Thyroid gland (tissue), 4 donors: Measurements from ENCODE around the gene ECSIT. TPM values are rescaled to one million over a fixed set of nuclear protein-coding genes. Genes with fewer than 3 reads are reported as not detected.
A peak's percentile ranks its signal among the peaks of the same experiment; 100 is the strongest.

Source experiments
- DNase-seq, 2 donors: peaks; one replicate each; pipeline ENCODE4 v3.0.0-alpha.2; 2019
- H3K27ac ChIP-seq, 3 donors: fragments of 200-600 bp; sonication (generic); 1 replicate in 2 of 3; 2 replicates in 1 of 3; pipeline ENCODE4 v1.5.1; 2016 to 2019; ENCODE audit warnings: mild to moderate bottlenecking in 1 of 3, moderate library complexity in 1 of 3
- H3K27me3 ChIP-seq: fragments of 200-600 bp; sonication (generic); one replicate; pipeline ENCODE4 v1.5.1; 2019
- H3K36me3 ChIP-seq, 2 donors: fragments of 200-600 bp; sonication (generic); one replicate each; pipeline ENCODE4 v1.5.1; 2016 to 2019
- H3K4me1 ChIP-seq, 2 donors: fragments of 200-600 bp; sonication (generic); one replicate each; pipeline ENCODE4 v1.5.1; 2017 to 2019
- H3K4me3 ChIP-seq, 3 donors: fragments of 200-600 bp; sonication (generic); replicated peaks in 1 of 3; 1 replicate in 2 of 3; 2 replicates in 1 of 3; pipeline ENCODE4 v1.5.1; 2016; ENCODE audit warnings: mild to moderate bottlenecking in 1 of 3
- H3K9me3 ChIP-seq: fragments of 200-600 bp; sonication (generic); one replicate; pipeline ENCODE4 v1.5.1; 2017
- POLR2A ChIP-seq, 2 donors: fragments of 450-650 bp; IDR thresholded peaks; one replicate each; pipeline ENCODE4 v1.6.1; 2017; ENCODE audit warnings: antibody characterized with exemption in 2 of 2, mild to moderate bottlenecking in 2 of 2, moderate library complexity in 1 of 2
- WGBS, 2 donors: methylation state at CpG; one replicate each; pipeline ENCODE4 v1.1.5; 2017; 5-methylcytosine and 5-hydroxymethylcytosine counted together
- intact Hi-C: fragments of 100-400 bp; cut with DNase I; formaldehyde crosslinking; loops from one replicate; pipeline ENCODE4 v1.15.1; 2023
- total RNA-seq, 4 donors: library from RNA; depleted of rRNA; stranded (reverse); fragments of >200 nt; gene quantifications; one replicate each; pipeline ENCODE4 v1.2.3, GENCODE V29; 2016
- TF ChIP-seq, protein P1 (sequence below), 6 experiments: fragments of 200-600 bp in 3 of 6; fragments of 450-650 bp in 3 of 6; sonication (generic) in 3 of 6; IDR thresholded peaks; one replicate each; pipeline ENCODE4 v1.5.1; 2016 to 2019; ENCODE audit warnings: antibody characterized with exemption in 6 of 6, mild to moderate bottlenecking in 2 of 6, inconsistent platforms in 1 of 6, moderate library complexity in 1 of 6

The ECSIT gene
- total RNA-seq, 4 donors from 2014 or later: 36.5 to 77.5 (median 68.9) TPM

DNA sequence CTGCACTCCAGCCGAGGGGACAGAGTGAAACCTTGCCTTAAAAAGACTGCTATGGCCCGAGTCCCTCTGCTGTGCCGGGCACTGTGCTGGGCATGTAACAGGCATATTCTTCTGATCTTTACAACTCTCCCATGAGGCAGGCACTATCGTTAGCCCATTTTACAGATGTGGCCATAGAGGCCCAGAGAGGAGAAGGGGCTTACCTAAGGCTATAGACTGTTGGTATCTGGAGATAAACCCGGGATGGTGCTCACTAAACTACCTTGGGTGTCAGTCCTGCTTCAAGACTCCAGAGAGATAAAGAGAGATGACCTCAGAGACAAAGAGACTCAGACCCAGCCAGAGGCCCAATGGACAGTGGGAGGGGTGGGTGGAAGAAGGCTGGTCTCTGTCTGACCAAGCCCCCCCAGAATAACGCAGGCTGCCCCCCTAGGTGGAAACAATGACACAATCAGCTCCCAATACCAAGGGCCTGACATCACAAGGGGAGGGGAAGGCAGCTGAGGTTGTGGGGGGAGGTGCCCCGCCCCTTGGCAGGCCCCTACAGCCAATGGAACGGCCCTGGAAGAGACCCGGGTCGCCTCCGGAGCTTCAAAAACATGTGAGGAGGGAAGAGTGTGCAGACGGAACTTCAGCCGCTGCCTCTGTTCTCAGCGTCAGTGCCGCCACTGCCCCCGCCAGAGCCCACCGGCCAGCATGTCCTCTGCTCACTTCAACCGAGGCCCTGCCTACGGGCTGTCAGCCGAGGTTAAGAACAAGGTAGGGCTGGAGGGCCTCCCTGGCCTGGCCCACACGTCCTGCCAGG, 9.5 kb upstream of the ECSIT start, which contains the start of gene CNN1:
CNN1 (plus strand) TSS at position 620 of the 805 bp plus-strand sequence; CDS start at position 697, 77 bp downstream.
- Histone ChIP-seq H3K4me3 (no peak within 1 kb of the TSS), H3K27me3 (no peaks in the 10 kb centered on the region), H3K36me3 (no peaks in the 10 kb centered on the region), H3K27ac (peak within 1 kb of the TSS in 1 of 3 donors; percentile 6), H3K4me1 (peaks cover 5 to 7% of the 10 kb centered on the region in 2 donors), H3K9me3 (no peaks in the 10 kb centered on the region)
- WGBS, 2 donors: 30 to 34% methylated on average over 11 to 17 of the region's 21 CpGs
- no peak for TF ChIP-seq POLR2A (IDR thresholded peaks at IDR 0.05)
- TF ChIP-seq, protein P1, sequence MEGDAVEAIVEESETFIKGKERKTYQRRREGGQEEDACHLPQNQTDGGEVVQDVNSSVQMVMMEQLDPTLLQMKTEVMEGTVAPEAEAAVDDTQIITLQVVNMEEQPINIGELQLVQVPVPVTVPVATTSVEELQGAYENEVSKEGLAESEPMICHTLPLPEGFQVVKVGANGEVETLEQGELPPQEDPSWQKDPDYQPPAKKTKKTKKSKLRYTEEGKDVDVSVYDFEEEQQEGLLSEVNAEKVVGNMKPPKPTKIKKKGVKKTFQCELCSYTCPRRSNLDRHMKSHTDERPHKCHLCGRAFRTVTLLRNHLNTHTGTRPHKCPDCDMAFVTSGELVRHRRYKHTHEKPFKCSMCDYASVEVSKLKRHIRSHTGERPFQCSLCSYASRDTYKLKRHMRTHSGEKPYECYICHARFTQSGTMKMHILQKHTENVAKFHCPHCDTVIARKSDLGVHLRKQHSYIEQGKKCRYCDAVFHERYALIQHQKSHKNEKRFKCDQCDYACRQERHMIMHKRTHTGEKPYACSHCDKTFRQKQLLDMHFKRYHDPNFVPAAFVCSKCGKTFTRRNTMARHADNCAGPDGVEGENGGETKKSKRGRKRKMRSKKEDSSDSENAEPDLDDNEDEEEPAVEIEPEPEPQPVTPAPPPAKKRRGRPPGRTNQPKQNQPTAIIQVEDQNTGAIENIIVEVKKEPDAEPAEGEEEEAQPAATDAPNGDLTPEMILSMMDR (IDR thresholded peaks at IDR 0.05): no peak
- intact Hi-C loops: no loop called here
- peak in 1 of 2 donors; percentile 11 for DNase-seq

DNA sequence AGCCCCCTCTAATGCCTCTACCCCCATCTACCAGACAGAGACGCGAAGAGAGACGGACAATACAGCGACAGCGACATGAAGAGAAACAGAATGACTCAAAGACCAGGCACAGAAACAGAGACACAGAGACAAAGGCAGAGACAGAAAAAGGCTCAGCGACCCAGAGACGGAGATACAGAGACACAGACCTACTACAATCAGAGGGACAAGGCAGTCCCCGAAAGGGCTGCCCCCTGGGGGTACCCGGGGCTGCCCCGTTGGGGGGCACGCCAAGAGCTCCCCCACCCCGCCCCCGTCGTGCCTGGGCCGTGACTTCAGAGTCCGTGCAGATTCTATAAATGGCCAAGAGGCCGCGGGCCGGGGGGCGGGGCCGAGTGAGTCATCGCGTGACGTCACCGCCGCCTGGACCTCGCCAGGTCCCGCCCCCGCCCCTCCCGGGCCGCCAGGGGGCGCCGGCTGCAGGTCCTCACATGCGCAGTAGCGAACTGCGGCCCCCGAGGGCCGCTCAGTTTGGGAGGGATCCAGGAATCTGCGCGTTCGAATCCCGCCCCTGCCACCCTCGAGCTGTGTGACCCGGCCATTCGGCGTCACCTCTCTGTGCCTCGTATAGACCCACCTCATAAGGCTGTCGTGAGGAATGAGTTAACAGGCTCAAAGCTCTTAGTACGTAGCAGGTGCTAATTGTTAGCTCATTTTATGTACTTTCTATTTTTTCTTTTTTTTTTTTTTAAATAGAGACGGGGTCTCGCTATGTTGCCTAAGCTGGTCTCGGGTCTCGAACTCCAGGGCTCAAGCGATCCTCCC, 7.1 kb upstream of the ECSIT start:
- no peaks in the 10 kb centered on the region for H3K36me3 ChIP-seq
- TF ChIP-seq, protein P1 (IDR thresholded peaks at IDR 0.05): peak; percentile 52 to 89 (median 76)
- peak in 1 of 2 donors; percentile 66 for TF ChIP-seq POLR2A (IDR thresholded peaks at IDR 0.05)
- H3K27ac ChIP-seq: peak overlapping the region; percentile 5 to 80 (median 56)
- intact Hi-C loops: no loop called here
- H3K27me3 ChIP-seq: no peaks in the 10 kb centered on the region
- 16 to 20% methylated on average over 32 to 40 of the region's 54 CpGs for WGBS, 2 donors
- H3K9me3 ChIP-seq: no peaks in the 10 kb centered on the region
- H3K4me1 ChIP-seq: peaks cover 5 to 7% of the 10 kb centered on the region in 2 donors
- peak; percentile 86 to 88 for DNase-seq
- peak overlapping the region in 1 of 3 donors; percentile 20 for H3K4me3 ChIP-seq

DNA sequence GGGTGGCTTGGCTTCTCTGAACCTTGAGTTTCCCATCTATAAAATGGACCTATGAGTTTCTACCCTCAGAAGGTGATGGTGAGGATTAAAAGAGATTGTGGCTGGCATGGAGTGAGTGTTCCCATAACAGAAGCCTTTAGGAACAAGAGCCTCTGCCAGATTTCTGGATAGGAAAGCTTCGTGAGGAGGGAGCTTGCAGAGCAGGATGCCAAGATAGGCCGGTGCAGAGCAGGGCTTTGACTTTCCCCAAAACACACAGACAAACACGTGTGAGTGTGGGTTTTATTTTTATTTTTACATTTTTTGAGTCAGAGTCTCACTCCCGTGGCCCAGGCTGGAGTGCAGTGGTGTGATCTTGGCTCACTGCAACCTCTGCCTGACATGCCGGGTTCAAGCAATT, 6.0 kb upstream of the ECSIT start:
- peak overlapping the region in 1 of 3 donors; percentile 80 for H3K27ac ChIP-seq
- no peaks in the 10 kb centered on the region for H3K9me3 ChIP-seq
- H3K27me3 ChIP-seq: no peaks in the 10 kb centered on the region
- peaks cover 4 to 7% of the 10 kb centered on the region in 2 donors for H3K4me1 ChIP-seq
- TF ChIP-seq POLR2A (IDR thresholded peaks at IDR 0.05): no peak
- TF ChIP-seq, protein P1 (IDR thresholded peaks at IDR 0.05): no peak
- H3K4me3 ChIP-seq: no peak overlapping the region
- intact Hi-C loops: no loop called here
- H3K36me3 ChIP-seq: no peaks in the 10 kb centered on the region
- DNase-seq: no peak
- WGBS, 2 donors: 71 to 73% methylated on average over 5 of the region's 5 CpGs

- Histone ChIP-seq H3K9me3 (no peaks in the 10 kb centered on the region), H3K27ac (no peak overlapping the region), H3K27me3 (no peaks in the 10 kb centered on the region), H3K36me3 (no peaks in the 10 kb centered on the region), H3K4me1 (peaks cover 1 to 7% of the 10 kb centered on the region in 2 donors), H3K4me3 (no peak overlapping the region)
- no peak for DNase-seq
- TF ChIP-seq, protein P1 (IDR thresholded peaks at IDR 0.05): no peak
- no peak for TF ChIP-seq POLR2A (IDR thresholded peaks at IDR 0.05)
- WGBS, 2 donors: 90% methylated on average over 1 of the region's 1 CpG
- intact Hi-C loops: no loop called here
Observed at GRCh38 chr19:11534538-11534937, 5.6 kb upstream of the ECSIT start.
